ENCODE measurements around the gene METTL3.

The METTL3 gene

DNA sequence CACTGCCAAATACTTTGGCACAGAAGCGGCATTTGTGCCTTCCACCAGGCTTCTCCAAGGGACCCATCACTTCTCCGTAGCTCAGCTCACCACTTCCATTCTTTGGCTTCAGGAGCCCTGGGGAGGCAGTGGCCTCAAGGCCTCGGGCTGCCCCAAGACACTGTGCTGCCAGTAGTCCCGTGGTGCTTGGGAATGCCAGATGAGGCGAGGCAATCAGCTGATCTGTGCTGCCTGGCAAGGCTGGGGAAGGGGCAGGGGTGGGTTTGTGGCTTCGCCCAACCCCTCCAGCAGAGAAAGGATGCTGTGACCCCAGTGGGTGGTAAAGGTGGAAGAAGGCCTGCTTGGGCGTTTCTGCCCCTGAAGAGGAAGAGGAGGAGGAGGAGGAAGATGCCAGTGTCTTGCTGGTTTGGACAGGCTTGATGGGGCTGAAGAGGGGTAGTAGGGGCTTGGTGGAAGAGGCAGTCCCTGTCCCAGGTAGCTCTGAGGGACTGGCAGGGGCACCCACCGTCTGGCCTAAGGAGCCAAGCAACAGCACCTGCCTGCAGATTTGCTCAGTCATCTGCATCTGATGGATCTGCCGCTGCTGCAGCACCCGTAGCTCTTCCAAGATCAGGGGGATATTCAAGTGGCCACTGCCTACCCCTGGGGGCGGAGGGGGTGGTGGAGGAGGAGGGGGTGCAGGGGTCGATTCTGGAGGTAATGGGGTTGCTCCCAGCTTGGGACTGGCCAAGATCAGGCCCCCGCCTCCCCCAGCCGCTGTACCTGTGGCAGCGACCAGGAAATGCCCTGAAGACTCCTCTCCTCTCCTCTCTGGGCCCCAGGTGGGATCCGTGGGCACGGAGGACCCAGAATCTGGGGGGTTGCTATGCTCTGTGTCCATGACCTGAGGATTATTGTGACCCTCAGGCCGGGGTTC, 13.7 kb upstream of the METTL3 start:
- Mint-ChIP-seq H3K4me1 (peaks cover 84% of the 10 kb centered on the region), H3K9me3 (no peaks in the 10 kb centered on the region), H3K27me3 (ENCODE audit: low read depth, poor library complexity) (no peaks in the 10 kb centered on the region), H3K27ac (peak overlapping the region; percentile 86), H3K36me3 (ENCODE audit: low read depth) (peaks cover 56% of the 10 kb centered on the region), H3K4me3 (peak overlapping the region; percentile 96)
- TF ChIP-seq CTCF (IDR thresholded peaks at IDR 0.05): no peak
- no peak for DNase-seq

GRCh38 chr14:21523203-21523602, 12.1 kb upstream of the METTL3 start:
- H3K27ac Mint-ChIP-seq: peak overlapping the region; percentile 81
- no peak for DNase-seq
- H3K4me1 Mint-ChIP-seq: peaks cover 80% of the 10 kb centered on the region
- TF ChIP-seq CTCF (IDR thresholded peaks at IDR 0.05): no peak
- peak overlapping the region; percentile 53 for H3K4me3 Mint-ChIP-seq
- no peaks in the 10 kb centered on the region for H3K9me3 Mint-ChIP-seq
- peaks cover 61% of the 10 kb centered on the region for H3K36me3 Mint-ChIP-seq (ENCODE audit: low read depth)
- H3K27me3 Mint-ChIP-seq (ENCODE audit: low read depth, poor library complexity): no peaks in the 10 kb centered on the region

DNA sequence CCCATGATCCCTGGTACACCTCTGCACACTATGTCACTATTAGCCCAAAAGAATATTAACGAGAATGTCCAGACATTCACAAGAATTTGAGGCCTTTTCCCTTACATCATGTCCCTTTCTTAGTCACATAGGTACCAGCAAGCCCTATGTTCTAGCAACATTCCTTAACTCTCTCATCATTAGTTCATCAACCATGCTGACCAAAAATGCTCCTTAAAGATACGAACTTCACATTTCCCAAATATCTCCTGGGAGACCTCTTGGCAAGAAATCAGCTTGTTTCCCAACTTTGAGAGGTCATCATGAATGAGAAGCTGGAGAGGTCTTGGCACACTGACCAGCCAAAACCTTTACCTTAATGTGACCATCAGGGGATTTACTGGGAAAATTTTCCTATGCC, 10.4 kb upstream of the METTL3 start:
- Mint-ChIP-seq H3K4me1 (peaks cover 63% of the 10 kb centered on the region), H3K9me3 (no peaks in the 10 kb centered on the region), H3K27ac (no peak overlapping the region), H3K4me3 (no peak overlapping the region), H3K36me3 (ENCODE audit: low read depth) (peaks cover 61% of the 10 kb centered on the region), H3K27me3 (ENCODE audit: low read depth, poor library complexity) (peaks cover 3% of the 10 kb centered on the region)
- DNase-seq: no peak
- TF ChIP-seq CTCF (IDR thresholded peaks at IDR 0.05): no peak

GRCh38 chr14:21520767-21521166, 9.6 kb upstream of the METTL3 start:
- H3K27me3 Mint-ChIP-seq (ENCODE audit: low read depth, poor library complexity): peaks cover 5% of the 10 kb centered on the region
- peaks cover 61% of the 10 kb centered on the region for H3K36me3 Mint-ChIP-seq (ENCODE audit: low read depth)
- no peak overlapping the region for H3K4me3 Mint-ChIP-seq
- H3K9me3 Mint-ChIP-seq: no peaks in the 10 kb centered on the region
- H3K27ac Mint-ChIP-seq: no peak overlapping the region
- no peak for DNase-seq
- TF ChIP-seq CTCF (IDR thresholded peaks at IDR 0.05): no peak
- peaks cover 62% of the 10 kb centered on the region for H3K4me1 Mint-ChIP-seq

- Mint-ChIP-seq H3K27me3 (ENCODE audit: low read depth, poor library complexity) (peaks cover 10% of the 10 kb centered on the region), H3K9me3 (no peaks in the 10 kb centered on the region), H3K36me3 (ENCODE audit: low read depth) (peaks cover 42% of the 10 kb centered on the region), H3K27ac (peak overlapping the region; percentile 79), H3K4me1 (peaks cover 47% of the 10 kb centered on the region), H3K4me3 (no peak overlapping the region)
- DNase-seq: no peak
- TF ChIP-seq CTCF (IDR thresholded peaks at IDR 0.05): no peak
Observed at GRCh38 chr14:21518725-21519124, 7.6 kb upstream of the METTL3 start.

GRCh38 chr14:21514341-21514740, 3.2 kb upstream of the METTL3 start:
- Mint-ChIP-seq H3K4me3 (no peak overlapping the region), H3K4me1 (peaks cover 36% of the 10 kb centered on the region), H3K27me3 (ENCODE audit: low read depth, poor library complexity) (peaks cover 10% of the 10 kb centered on the region), H3K36me3 (ENCODE audit: low read depth) (peaks cover 17% of the 10 kb centered on the region), H3K27ac (no peak overlapping the region), H3K9me3 (peaks cover 9% of the 10 kb centered on the region)
- TF ChIP-seq CTCF (IDR thresholded peaks at IDR 0.05): no peak
- no peak for DNase-seq

All from nephron progenitor cell (in vitro differentiated cells).